GM19455 (cell line): ENCODE results near the gene NPC1L1.

Source experiments
- ATAC-seq: cut with Tn5 transposase; IDR thresholded peaks from one replicate; pipeline ENCODE4 v1.9.1; 2021; ENCODE audit not compliant: unreplicated experiment

Gene NPC1L1

DNA sequence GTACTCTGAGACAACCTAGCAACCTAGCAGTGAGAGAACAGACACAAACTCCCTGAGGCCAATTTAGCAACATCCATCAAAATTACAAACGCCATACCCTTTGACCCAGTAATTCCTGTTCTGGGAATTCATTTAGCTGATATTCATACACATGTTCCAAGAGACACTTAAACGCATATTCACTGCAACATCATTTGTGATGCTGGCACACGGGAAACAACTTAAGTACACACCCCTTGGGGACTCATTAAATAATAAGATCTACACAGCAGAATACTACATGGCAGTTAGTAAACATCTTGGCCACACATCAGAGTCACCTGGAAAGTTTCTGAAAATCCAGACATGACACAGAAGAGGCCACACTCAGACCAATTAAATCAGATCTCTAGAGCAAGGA is 68.3 kb downstream of the NPC1L1 start:
- no peak for ATAC-seq

DNA sequence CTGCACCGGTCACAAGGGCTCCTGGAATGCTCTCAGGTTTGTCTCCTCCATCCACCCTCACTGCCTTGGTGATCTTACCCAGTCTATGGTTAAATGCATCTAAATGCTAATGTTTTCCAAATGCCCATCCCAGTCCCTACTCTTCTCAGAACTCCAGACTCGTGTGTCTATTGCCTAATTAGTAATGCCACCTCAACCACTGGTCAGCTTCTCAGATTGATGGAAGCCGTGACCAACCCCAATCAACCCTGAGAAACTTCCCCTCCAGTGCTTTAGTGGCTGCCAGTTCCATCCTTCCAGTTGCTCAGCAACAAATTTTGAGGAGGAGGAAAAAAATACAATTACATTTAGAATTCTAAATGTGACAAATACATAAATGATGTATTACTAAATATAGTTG is 69.3 kb downstream of the NPC1L1 start:
- ATAC-seq, result no peak

GRCh38 chr7:44471436-44471835 is 69.7 kb downstream of the NPC1L1 start:
- ATAC-seq, result no peak

- no peak for ATAC-seq
Observed at GRCh38 chr7:44470628-44471245, 70.4 kb downstream of the NPC1L1 start.

- ATAC-seq, result no peak
Observed at GRCh38 chr7:44470135-44470479, 71.0 kb downstream of the NPC1L1 start.

- ATAC-seq, result no peak
Observed at GRCh38 chr7:44469461-44470134, 71.5 kb downstream of the NPC1L1 start.

DNA sequence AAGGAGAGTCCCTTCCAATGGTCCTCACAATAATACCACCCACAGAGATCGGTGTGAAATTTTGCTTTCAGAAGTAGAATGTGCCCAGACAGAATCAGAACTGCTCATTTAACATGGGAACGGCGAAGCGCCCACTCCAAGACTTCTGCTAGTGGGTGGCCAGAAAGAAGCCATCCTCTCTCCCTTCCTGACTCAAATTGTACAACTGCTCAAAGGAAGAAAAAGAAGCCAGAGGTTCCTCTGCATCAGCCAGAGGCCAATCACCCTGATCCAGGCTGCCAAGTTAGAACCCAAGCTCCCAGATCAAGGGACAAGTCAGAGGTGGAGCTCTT is 73.9 kb downstream of the NPC1L1 start:
- no peak for ATAC-seq

DNA sequence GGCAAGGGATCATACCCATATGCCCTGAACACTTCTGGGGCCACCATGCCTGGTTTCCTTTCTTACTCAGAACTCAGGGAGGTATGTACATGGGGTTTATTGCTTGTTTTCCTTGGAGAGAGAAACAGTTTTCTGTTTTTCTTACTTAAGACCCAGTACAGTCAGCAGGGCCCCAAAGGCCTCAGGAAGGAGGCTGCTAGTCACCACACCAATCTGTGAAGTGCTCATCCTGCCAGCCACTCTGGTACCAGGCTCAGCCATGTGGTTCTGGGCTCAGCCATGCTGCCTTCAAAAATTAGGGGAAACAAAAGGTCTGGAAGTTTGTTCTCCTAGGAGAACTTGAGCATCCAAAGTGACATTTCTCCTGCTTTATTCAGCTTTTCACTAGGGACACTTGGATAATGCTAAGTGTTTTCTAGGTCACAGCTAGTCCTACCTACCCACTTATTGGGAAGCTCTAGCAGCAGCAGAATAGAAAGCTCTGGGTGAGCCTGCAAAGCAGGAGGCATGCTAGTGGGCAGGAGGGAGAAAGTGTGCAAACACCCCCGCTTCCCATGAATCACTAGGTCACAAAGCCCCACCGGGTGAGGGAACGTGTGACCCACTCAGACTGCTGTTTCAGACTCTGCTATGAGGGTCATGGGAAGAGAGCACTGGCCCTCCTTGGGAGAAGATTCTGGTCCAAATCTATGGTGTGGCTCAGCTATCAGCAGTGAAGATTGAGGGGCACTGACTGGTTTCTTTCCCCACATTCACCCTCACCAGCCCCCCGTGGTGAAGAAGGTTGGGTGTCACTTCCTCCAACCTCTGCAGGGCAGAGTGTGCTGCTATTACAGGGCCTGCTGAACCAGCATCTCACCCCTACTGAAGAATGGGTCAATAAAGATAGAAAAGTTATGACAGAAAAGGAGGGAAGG is 74.6 kb downstream of the NPC1L1 start:
- no peak for ATAC-seq

GRCh38 chr7:44465490-44465889 is 75.6 kb downstream of the NPC1L1 start:
- ATAC-seq, result no peak

DNA sequence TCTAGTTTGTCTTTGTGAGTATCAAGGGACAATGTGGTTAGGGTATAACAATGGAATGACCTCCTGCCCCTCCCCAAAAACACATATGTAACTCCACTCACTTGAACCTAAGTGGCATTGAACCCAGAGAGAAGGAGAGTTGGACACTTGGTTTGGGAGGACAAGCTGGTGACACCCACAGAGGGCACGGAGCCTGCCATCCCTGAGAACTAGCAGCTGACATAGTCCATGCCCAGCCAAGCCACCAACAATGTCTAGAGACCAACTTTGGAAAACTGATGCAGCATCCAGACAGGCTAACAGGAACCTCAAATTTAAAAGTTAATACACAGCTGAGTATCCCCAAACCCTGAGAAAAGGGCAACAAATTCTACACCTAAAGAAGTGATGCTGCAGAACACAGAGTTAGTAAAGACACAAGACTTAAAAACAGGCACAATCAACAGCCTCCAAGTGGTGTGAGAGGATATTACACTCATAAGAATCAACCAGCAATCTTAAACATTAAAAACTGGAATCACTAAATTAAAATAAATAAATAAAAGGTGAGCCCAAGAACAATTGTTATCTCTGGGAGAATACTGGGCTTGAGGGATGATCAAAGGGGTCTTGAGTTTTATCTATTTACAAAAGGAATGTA is 77.8 kb downstream of the NPC1L1 start:
- no peak for ATAC-seq
